Measurements from ENCODE around the gene PICK1.

PICK1 gene

DNA sequence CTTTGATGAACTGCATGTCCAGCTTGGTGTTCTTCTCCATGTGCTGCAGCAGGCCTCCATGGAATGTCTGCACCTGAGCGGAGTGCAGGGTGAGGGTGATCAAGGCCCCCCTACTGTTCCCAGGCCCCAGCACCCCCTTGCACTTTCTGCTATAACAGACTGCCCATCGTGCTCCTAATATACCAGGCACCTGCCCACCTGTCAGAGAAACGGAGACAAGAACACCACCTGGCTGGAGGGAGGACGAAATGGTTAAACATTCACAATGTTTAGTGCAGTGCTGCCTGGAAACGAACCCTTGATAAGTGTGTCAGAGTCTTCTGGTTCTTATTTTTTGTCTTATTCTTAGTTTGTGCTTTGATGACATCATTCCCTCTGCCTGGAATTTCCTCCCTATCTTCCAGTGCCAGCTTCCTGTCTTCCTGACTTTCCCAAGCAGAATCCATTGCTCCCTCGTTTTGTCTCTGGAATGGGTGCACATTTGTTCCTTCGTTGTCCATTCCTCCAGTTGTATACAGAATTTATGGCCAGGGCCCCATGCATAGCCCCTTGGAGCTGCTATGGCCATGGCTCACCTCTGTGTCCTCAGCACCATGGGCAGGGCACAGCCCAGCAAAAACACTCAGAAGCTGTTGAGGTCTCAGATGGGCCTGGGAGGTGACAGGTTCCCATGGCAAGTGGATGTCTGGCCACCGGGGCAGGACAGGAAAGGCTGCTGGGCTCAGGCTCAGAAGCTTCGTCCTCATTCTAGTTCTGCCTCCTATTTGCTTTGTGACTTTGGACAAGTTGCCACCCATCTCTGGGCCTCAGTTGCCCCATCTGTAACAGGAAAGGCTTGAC, 41.4 kb downstream of the PICK1 start:
- Histone ChIP-seq H2BK120ac (ENCODE audit: insufficient read depth, low read length, poor library complexity) (no peak overlapping the region), H3K14ac (ENCODE audit: low read length) (peak overlapping the region; percentile 12), H3K23ac (ENCODE audit: low read length) (no peak overlapping the region), H4K12ac (ENCODE audit: low read depth, low read length) (no peak overlapping the region), H3K4me1 (ENCODE audit: control insufficient read depth in 1 of 2, insufficient read depth in 2 of 2, low read length in 2 of 2) (peaks cover 7 to 13% of the 10 kb centered on the region in 2 experiments), H3K4ac (ENCODE audit: low read depth, low read length) (no peak overlapping the region), H4K8ac (ENCODE audit: low read depth, low read length) (no peak overlapping the region), H3K9me3 (ENCODE audit: insufficient read depth, low read depth, low read length) (peaks cover 4% of the 10 kb centered on the region), H2AFZ (ENCODE audit: insufficient read depth, low read length, poor library complexity) (no peak overlapping the region), H3K4me2 (ENCODE audit: low read length) (no peak overlapping the region), H2BK5ac (ENCODE audit: low read depth, low read length, poor library complexity) (no peak overlapping the region), H4K91ac (ENCODE audit: low read depth, low read length) (no peak overlapping the region), H3K27me3 (ENCODE audit: insufficient read depth, low read length) (no peaks in the 10 kb centered on the region), H3K4me3 (ENCODE audit: low read depth, low read length) (no peak overlapping the region), H3K9ac (ENCODE audit: low read length) (no peak overlapping the region), H2BK12ac (ENCODE audit: low read length) (no peak overlapping the region), H3K27ac (ENCODE audit: low read depth, low read length) (no peak overlapping the region), H3K79me2 (ENCODE audit: control insufficient read depth, insufficient read depth, low read length, poor library complexity) (no peaks in the 10 kb centered on the region), H3K36me3 (ENCODE audit: control insufficient read depth in 1 of 2, insufficient read depth in 2 of 2, low read length in 2 of 2) (no peaks in the 10 kb centered on the region), H2AK5ac (ENCODE audit: low read length) (peak overlapping the region; percentile 14), H3K18ac (ENCODE audit: low read length) (no peak overlapping the region), H3K79me1 (ENCODE audit: low read length) (no peaks in the 10 kb centered on the region)
- DNase-seq: no peak
- WGBS (ENCODE audit: extremely low coverage, insufficient coverage, insufficient read length): no CpG with 5 or more reads among the region's 9 CpGs

DNA sequence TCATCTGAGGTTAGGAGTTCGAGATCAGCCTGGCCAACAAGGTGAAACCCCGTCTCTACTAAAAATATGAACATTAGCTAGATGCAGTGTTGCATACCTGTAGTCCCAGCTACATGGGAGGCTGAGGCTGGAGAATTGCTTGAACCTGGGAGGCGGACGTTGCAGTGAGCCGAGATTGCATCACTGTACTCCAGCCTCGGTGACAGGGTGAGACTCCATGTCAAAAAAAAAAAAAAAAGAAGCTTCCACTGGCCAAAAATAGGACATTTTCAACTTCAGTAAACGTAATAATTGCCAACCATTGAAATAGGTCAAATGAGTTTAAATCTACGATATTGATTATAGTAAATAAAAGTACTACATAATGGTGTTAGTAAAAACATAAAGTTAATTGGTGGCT, 46.4 kb downstream of the PICK1 start:
- no peak overlapping the region for H3K14ac ChIP-seq (ENCODE audit: low read length)
- no peak overlapping the region for H2BK12ac ChIP-seq (ENCODE audit: low read length)
- H3K9me3 ChIP-seq (ENCODE audit: insufficient read depth, low read depth, low read length): no peaks in the 10 kb centered on the region
- no peaks in the 10 kb centered on the region for H3K79me2 ChIP-seq (ENCODE audit: control insufficient read depth, insufficient read depth, low read length, poor library complexity)
- H2AK5ac ChIP-seq (ENCODE audit: low read length): no peak overlapping the region
- H2AFZ ChIP-seq (ENCODE audit: insufficient read depth, low read length, poor library complexity): no peak overlapping the region
- no peak overlapping the region for H3K4me3 ChIP-seq (ENCODE audit: low read depth, low read length)
- no peaks in the 10 kb centered on the region for H3K79me1 ChIP-seq (ENCODE audit: low read length)
- H3K9ac ChIP-seq (ENCODE audit: low read length): no peak overlapping the region
- H4K8ac ChIP-seq (ENCODE audit: low read depth, low read length): no peak overlapping the region
- no peak overlapping the region for H2BK120ac ChIP-seq (ENCODE audit: insufficient read depth, low read length, poor library complexity)
- H3K18ac ChIP-seq (ENCODE audit: low read length): no peak overlapping the region
- no CpG with 5 or more reads among the region's 8 CpGs for WGBS (ENCODE audit: extremely low coverage, insufficient coverage, insufficient read length)
- no peak overlapping the region for H3K27ac ChIP-seq (ENCODE audit: low read depth, low read length)
- H2BK5ac ChIP-seq (ENCODE audit: low read depth, low read length, poor library complexity): no peak overlapping the region
- no peak overlapping the region for H4K91ac ChIP-seq (ENCODE audit: low read depth, low read length)
- H3K4me1 ChIP-seq (ENCODE audit: control insufficient read depth in 1 of 2, insufficient read depth in 2 of 2, low read length in 2 of 2): peaks cover 0 to 3% of the 10 kb centered on the region in 2 experiments
- H3K36me3 ChIP-seq (ENCODE audit: control insufficient read depth in 1 of 2, insufficient read depth in 2 of 2, low read length in 2 of 2): no peaks in the 10 kb centered on the region
- H4K12ac ChIP-seq (ENCODE audit: low read depth, low read length): no peak overlapping the region
- H3K27me3 ChIP-seq (ENCODE audit: insufficient read depth, low read length): no peaks in the 10 kb centered on the region
- H3K23ac ChIP-seq (ENCODE audit: low read length): no peak overlapping the region
- H3K4ac ChIP-seq (ENCODE audit: low read depth, low read length): no peak overlapping the region
- DNase-seq: no peak
- no peak overlapping the region for H3K4me2 ChIP-seq (ENCODE audit: low read length)

DNA sequence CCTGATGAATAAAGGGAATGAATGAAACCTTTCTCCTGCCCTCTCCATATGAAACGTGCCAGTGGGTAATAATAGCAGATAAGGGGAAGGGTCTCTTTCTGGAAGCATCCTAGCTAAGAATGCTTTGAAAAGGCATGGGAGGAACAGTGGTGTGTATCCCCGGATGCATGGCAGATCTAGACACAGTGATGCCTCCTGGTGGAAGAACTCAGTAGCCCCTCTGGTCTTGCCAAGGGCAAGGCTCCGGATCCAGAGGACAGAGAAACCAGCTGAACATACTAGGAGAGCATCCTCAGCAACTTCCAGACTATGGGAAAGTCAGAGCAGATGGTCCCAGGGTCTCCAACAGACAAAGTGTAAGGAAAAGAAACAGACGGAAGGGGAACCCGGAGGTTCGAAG, 46.9 kb downstream of the PICK1 start:
- Histone ChIP-seq H3K27ac (ENCODE audit: low read depth, low read length) (no peak overlapping the region), H2AK5ac (ENCODE audit: low read length) (no peak overlapping the region), H3K27me3 (ENCODE audit: insufficient read depth, low read length) (no peaks in the 10 kb centered on the region), H4K8ac (ENCODE audit: low read depth, low read length) (no peak overlapping the region), H3K79me2 (ENCODE audit: control insufficient read depth, insufficient read depth, low read length, poor library complexity) (no peaks in the 10 kb centered on the region), H4K91ac (ENCODE audit: low read depth, low read length) (no peak overlapping the region), H3K18ac (ENCODE audit: low read length) (no peak overlapping the region), H3K14ac (ENCODE audit: low read length) (no peak overlapping the region), H3K9me3 (ENCODE audit: insufficient read depth, low read depth, low read length) (no peaks in the 10 kb centered on the region), H3K23ac (ENCODE audit: low read length) (no peak overlapping the region), H3K9ac (ENCODE audit: low read length) (no peak overlapping the region), H2BK120ac (ENCODE audit: insufficient read depth, low read length, poor library complexity) (no peak overlapping the region), H3K36me3 (ENCODE audit: control insufficient read depth in 1 of 2, insufficient read depth in 2 of 2, low read length in 2 of 2) (no peaks in the 10 kb centered on the region), H3K4me2 (ENCODE audit: low read length) (no peak overlapping the region), H3K79me1 (ENCODE audit: low read length) (no peaks in the 10 kb centered on the region), H2BK5ac (ENCODE audit: low read depth, low read length, poor library complexity) (no peak overlapping the region), H3K4ac (ENCODE audit: low read depth, low read length) (no peak overlapping the region), H4K12ac (ENCODE audit: low read depth, low read length) (no peak overlapping the region), H2BK12ac (ENCODE audit: low read length) (no peak overlapping the region), H3K4me3 (ENCODE audit: low read depth, low read length) (no peak overlapping the region), H3K4me1 (ENCODE audit: control insufficient read depth in 1 of 2, insufficient read depth in 2 of 2, low read length in 2 of 2) (no peaks in the 10 kb centered on the region), H2AFZ (ENCODE audit: insufficient read depth, low read length, poor library complexity) (no peak overlapping the region)
- DNase-seq: peak in 1 of 2 donors; percentile 38
- WGBS (ENCODE audit: extremely low coverage, insufficient coverage, insufficient read length): no CpG with 5 or more reads among the region's 6 CpGs

DNA sequence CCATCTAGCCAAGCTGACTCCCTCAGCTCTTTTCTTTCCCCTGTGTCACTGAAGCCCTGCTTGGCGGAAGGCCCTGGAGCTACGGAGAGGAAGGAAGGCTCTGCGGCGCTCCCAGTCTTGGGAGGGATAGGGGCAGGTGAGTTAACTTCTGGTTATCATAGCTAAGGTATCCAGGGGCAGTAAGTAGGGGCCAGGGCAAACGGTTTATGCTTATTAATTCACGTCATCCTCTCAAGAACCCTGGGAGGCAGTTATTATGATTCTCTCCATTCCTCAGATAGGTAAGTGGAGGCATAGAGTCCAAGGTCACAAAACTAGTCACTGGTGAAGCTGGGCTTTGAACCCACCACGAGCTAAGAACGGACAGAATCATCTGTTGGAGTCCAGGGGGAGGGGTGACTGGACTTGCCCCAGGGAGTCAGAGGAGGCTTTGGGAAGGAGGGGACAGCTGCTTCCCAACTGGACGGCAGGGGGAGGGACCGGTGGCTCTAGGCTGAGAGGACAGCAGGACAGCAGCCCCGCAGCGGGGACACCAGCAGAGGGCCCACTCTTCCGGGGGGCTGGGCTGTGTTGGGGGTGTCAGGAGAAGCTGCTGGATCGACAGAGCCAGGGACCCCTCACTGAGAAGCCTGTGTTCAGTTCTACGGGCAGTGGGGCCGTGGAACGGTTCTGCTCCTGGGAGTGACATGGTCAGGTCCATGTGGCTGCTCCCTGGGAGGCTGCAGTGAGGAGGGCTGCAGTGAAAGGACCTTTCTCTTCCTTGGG, 49.8 kb downstream of the PICK1 start:
- H3K27ac ChIP-seq (ENCODE audit: low read depth, low read length): no peak overlapping the region
- H4K12ac ChIP-seq (ENCODE audit: low read depth, low read length): no peak overlapping the region
- H2BK12ac ChIP-seq (ENCODE audit: low read length): no peak overlapping the region
- no peak overlapping the region for H4K8ac ChIP-seq (ENCODE audit: low read depth, low read length)
- no CpG with 5 or more reads among the region's 17 CpGs for WGBS (ENCODE audit: extremely low coverage, insufficient coverage, insufficient read length)
- H2BK5ac ChIP-seq (ENCODE audit: low read depth, low read length, poor library complexity): no peak overlapping the region
- H3K9ac ChIP-seq (ENCODE audit: low read length): no peak overlapping the region
- no peak overlapping the region for H2AFZ ChIP-seq (ENCODE audit: insufficient read depth, low read length, poor library complexity)
- H3K79me2 ChIP-seq (ENCODE audit: control insufficient read depth, insufficient read depth, low read length, poor library complexity): no peaks in the 10 kb centered on the region
- H3K27me3 ChIP-seq (ENCODE audit: insufficient read depth, low read length): no peaks in the 10 kb centered on the region
- H3K14ac ChIP-seq (ENCODE audit: low read length): no peak overlapping the region
- H3K9me3 ChIP-seq (ENCODE audit: insufficient read depth, low read depth, low read length): no peaks in the 10 kb centered on the region
- no peaks in the 10 kb centered on the region for H3K79me1 ChIP-seq (ENCODE audit: low read length)
- H2AK5ac ChIP-seq (ENCODE audit: low read length): no peak overlapping the region
- no peak overlapping the region for H3K23ac ChIP-seq (ENCODE audit: low read length)
- no peaks in the 10 kb centered on the region for H3K4me1 ChIP-seq (ENCODE audit: control insufficient read depth in 1 of 2, insufficient read depth in 2 of 2, low read length in 2 of 2)
- H4K91ac ChIP-seq (ENCODE audit: low read depth, low read length): no peak overlapping the region
- no peaks in the 10 kb centered on the region for H3K36me3 ChIP-seq (ENCODE audit: control insufficient read depth in 1 of 2, insufficient read depth in 2 of 2, low read length in 2 of 2)
- H3K4me3 ChIP-seq (ENCODE audit: low read depth, low read length): no peak overlapping the region
- DNase-seq: peak; percentile 91
- H3K18ac ChIP-seq (ENCODE audit: low read length): no peak overlapping the region
- no peak overlapping the region for H3K4me2 ChIP-seq (ENCODE audit: low read length)
- H3K4ac ChIP-seq (ENCODE audit: low read depth, low read length): no peak overlapping the region
- no peak overlapping the region for H2BK120ac ChIP-seq (ENCODE audit: insufficient read depth, low read length, poor library complexity)
